Thyroid gland (tissue), 4 donors: ENCODE measurements around the gene CNTNAP4. TPM values are rescaled to one million over a fixed set of nuclear protein-coding genes. Genes with fewer than 3 reads are reported as not detected.

Experiments
- DNase-seq, 2 donors: peaks; one replicate each; pipeline ENCODE4 v3.0.0-alpha.2; 2019
- H3K27ac ChIP-seq, 3 donors: fragments of 200-600 bp; sonication (generic); 1 replicate in 2 of 3; 2 replicates in 1 of 3; pipeline ENCODE4 v1.5.1; 2016 to 2019; ENCODE audit warnings: mild to moderate bottlenecking in 1 of 3, moderate library complexity in 1 of 3
- H3K27me3 ChIP-seq: fragments of 200-600 bp; sonication (generic); one replicate; pipeline ENCODE4 v1.5.1; 2019
- H3K36me3 ChIP-seq, 2 donors: fragments of 200-600 bp; sonication (generic); one replicate each; pipeline ENCODE4 v1.5.1; 2016 to 2019
- H3K4me1 ChIP-seq, 2 donors: fragments of 200-600 bp; sonication (generic); one replicate each; pipeline ENCODE4 v1.5.1; 2017 to 2019
- H3K4me3 ChIP-seq, 3 donors: fragments of 200-600 bp; sonication (generic); replicated peaks in 1 of 3; 1 replicate in 2 of 3; 2 replicates in 1 of 3; pipeline ENCODE4 v1.5.1; 2016; ENCODE audit warnings: mild to moderate bottlenecking in 1 of 3
- H3K9me3 ChIP-seq: fragments of 200-600 bp; sonication (generic); one replicate; pipeline ENCODE4 v1.5.1; 2017
- POLR2A ChIP-seq, 2 donors: fragments of 450-650 bp; IDR thresholded peaks; one replicate each; pipeline ENCODE4 v1.6.1; 2017; ENCODE audit warnings: antibody characterized with exemption in 2 of 2, mild to moderate bottlenecking in 2 of 2, moderate library complexity in 1 of 2
- WGBS, 2 donors: methylation state at CpG; one replicate each; pipeline ENCODE4 v1.1.5; 2017; 5-methylcytosine and 5-hydroxymethylcytosine counted together
- intact Hi-C: fragments of 100-400 bp; cut with DNase I; formaldehyde crosslinking; loops from one replicate; pipeline ENCODE4 v1.15.1; 2023
- total RNA-seq, 4 donors: library from RNA; depleted of rRNA; stranded (reverse); fragments of >200 nt; gene quantifications; one replicate each; pipeline ENCODE4 v1.2.3, GENCODE V29; 2016
- TF ChIP-seq, protein P1 (sequence below), 6 experiments: fragments of 200-600 bp in 3 of 6; fragments of 450-650 bp in 3 of 6; sonication (generic) in 3 of 6; IDR thresholded peaks; one replicate each; pipeline ENCODE4 v1.5.1; 2016 to 2019; ENCODE audit warnings: antibody characterized with exemption in 6 of 6, mild to moderate bottlenecking in 2 of 6, inconsistent platforms in 1 of 6, moderate library complexity in 1 of 6

CNTNAP4 gene
- total RNA-seq, 4 donors from 2014 or later, result not detected

DNA sequence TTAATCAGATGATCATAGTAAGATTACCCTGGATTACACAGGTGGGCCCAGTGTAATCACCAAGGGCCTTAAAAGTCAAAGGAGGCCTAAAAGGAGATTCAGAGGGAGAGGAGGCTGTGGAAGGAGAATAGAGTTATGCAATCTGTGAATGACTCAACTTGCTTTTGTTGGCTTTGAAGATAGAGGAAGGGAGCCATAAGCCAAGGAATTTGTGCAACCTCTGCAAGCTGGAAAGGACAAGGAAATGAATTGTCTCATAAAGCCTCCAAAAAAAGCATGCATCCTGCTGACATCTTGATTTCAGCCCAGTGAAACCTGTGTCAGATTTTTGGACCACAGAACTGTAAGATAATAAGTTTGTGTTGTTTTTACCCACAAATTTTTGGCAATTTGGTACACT is 109.6 kb downstream of the CNTNAP4 start:
- Histone ChIP-seq H3K4me3 (no peak overlapping the region), H3K27me3 (no peaks in the 10 kb centered on the region), H3K36me3 (no peaks in the 10 kb centered on the region), H3K27ac (no peak overlapping the region), H3K4me1 (no peaks in the 10 kb centered on the region), H3K9me3 (no peaks in the 10 kb centered on the region)
- no peak for TF ChIP-seq POLR2A (IDR thresholded peaks at IDR 0.05)
- TF ChIP-seq, protein P1, sequence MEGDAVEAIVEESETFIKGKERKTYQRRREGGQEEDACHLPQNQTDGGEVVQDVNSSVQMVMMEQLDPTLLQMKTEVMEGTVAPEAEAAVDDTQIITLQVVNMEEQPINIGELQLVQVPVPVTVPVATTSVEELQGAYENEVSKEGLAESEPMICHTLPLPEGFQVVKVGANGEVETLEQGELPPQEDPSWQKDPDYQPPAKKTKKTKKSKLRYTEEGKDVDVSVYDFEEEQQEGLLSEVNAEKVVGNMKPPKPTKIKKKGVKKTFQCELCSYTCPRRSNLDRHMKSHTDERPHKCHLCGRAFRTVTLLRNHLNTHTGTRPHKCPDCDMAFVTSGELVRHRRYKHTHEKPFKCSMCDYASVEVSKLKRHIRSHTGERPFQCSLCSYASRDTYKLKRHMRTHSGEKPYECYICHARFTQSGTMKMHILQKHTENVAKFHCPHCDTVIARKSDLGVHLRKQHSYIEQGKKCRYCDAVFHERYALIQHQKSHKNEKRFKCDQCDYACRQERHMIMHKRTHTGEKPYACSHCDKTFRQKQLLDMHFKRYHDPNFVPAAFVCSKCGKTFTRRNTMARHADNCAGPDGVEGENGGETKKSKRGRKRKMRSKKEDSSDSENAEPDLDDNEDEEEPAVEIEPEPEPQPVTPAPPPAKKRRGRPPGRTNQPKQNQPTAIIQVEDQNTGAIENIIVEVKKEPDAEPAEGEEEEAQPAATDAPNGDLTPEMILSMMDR (IDR thresholded peaks at IDR 0.05), result no peak
- intact Hi-C loops, result no loop called here
- DNase-seq, result no peak

DNA sequence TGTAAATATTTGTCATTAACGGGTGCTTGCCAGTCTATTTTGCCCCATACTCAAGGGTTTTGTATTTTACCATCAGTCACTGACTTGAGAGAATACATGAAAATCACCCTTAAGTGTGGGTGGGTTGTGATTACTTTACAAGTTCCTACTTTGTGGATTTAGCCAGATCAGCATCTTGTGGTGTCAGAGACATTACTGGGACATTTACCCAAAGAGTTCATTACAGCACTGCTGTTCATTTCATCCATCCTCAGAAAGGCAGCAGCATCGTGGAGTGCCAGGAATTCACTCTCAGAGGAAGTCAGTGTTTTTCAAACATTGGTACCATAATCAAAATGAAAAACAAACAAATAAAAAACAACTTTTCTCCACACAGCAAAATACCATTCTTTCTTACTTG is 110.8 kb downstream of the CNTNAP4 start:
- WGBS, 2 donors, result 40 to 51% methylated on average over 2 of the region's 2 CpGs
- H3K27ac ChIP-seq, result no peak overlapping the region
- H3K9me3 ChIP-seq, result no peaks in the 10 kb centered on the region
- H3K4me1 ChIP-seq, result no peaks in the 10 kb centered on the region
- TF ChIP-seq, protein P1 (IDR thresholded peaks at IDR 0.05), result no peak
- TF ChIP-seq POLR2A (IDR thresholded peaks at IDR 0.05), result no peak
- no peak for DNase-seq
- no peaks in the 10 kb centered on the region for H3K36me3 ChIP-seq
- intact Hi-C loops, result no loop called here
- no peaks in the 10 kb centered on the region for H3K27me3 ChIP-seq
- no peak overlapping the region for H3K4me3 ChIP-seq

DNA sequence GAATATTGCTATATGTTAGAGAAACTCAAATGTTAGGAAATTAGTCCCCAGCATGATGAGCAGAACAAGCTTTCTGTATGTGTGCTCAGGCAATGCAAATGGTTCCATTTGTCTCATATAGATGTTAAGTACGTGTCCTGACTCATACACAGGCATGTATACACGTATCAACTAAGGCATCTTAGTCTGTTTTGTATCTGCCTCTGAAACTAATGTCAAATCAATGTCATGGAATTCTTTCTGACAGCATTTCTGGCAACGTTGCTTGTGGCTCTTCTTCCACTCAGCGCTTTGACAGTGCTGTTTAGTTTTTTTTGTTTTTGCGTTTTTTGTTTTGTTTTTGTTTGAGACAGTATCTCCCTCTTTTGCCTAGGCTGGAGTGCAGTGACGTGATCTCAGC is 111.9 kb downstream of the CNTNAP4 start:
- H3K27ac ChIP-seq, result no peak overlapping the region
- no peaks in the 10 kb centered on the region for H3K27me3 ChIP-seq
- DNase-seq, result no peak
- WGBS, 2 donors, result 82 to 83% methylated on average over 6 of the region's 6 CpGs
- H3K9me3 ChIP-seq, result no peaks in the 10 kb centered on the region
- H3K4me1 ChIP-seq, result no peaks in the 10 kb centered on the region
- TF ChIP-seq POLR2A (IDR thresholded peaks at IDR 0.05), result no peak
- TF ChIP-seq, protein P1 (IDR thresholded peaks at IDR 0.05), result no peak
- no peak overlapping the region for H3K4me3 ChIP-seq
- no peaks in the 10 kb centered on the region for H3K36me3 ChIP-seq
- intact Hi-C loops, result no loop called here

- H3K4me1 ChIP-seq, result no peaks in the 10 kb centered on the region
- TF ChIP-seq, protein P1 (IDR thresholded peaks at IDR 0.05), result no peak
- no peak for TF ChIP-seq POLR2A (IDR thresholded peaks at IDR 0.05)
- no peak overlapping the region for H3K27ac ChIP-seq
- no peaks in the 10 kb centered on the region for H3K9me3 ChIP-seq
- no peaks in the 10 kb centered on the region for H3K27me3 ChIP-seq
- no peaks in the 10 kb centered on the region for H3K36me3 ChIP-seq
- WGBS, 2 donors, result 74 to 81% methylated on average over 1 of the region's 1 CpG
- no peak overlapping the region for H3K4me3 ChIP-seq
- DNase-seq, result no peak
- intact Hi-C loops, result no loop called here
Observed at GRCh38 chr16:76390476-76390875, 113.3 kb downstream of the CNTNAP4 start.

DNA sequence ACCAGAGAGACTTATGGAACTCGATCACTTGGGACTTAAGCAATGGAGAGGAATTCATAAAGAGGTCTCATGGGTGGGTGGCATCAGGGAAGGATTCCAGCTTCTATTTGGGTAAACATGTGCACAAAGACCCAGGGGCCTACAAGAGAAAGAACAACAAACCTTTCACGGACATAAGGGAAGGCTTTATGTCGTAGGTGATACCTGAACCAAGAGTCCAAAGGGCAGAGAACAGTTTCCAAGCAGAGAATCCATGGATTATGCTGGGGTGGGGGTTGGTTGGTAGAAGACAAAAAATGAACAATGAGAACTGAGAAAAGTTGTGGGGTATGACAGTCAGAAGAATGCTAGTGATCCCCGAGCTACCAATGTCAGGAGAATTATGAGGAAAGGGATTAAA is 119.8 kb downstream of the CNTNAP4 start:
- no peaks in the 10 kb centered on the region for H3K9me3 ChIP-seq
- no peak for DNase-seq
- no peaks in the 10 kb centered on the region for H3K4me1 ChIP-seq
- 68 to 76% methylated on average over 4 of the region's 4 CpGs for WGBS, 2 donors
- no peak overlapping the region for H3K4me3 ChIP-seq
- no peaks in the 10 kb centered on the region for H3K27me3 ChIP-seq
- TF ChIP-seq POLR2A (IDR thresholded peaks at IDR 0.05), result no peak
- TF ChIP-seq, protein P1 (IDR thresholded peaks at IDR 0.05), result no peak
- H3K36me3 ChIP-seq, result no peaks in the 10 kb centered on the region
- H3K27ac ChIP-seq, result no peak overlapping the region
- intact Hi-C loops, result no loop called here
